ENCODE data around the gene THSD4.

GRCh38 chr15:71607383-71607782 lies 492.1 kb downstream of the THSD4 start:
- no peak for TF ChIP-seq CTCF (IDR thresholded peaks at IDR 0.05)
- no peak for TF ChIP-seq POLR2A (IDR thresholded peaks at IDR 0.05)

All from upper lobe of left lung (tissue), 4 donors.